IPS-18c (cell line): ENCODE data around the gene HERC6.
A peak's percentile ranks its signal among the peaks of the same experiment; 100 is the strongest.

ENCODE experiments used
- H3K4me3 ChIP-seq: 2 replicates; pipeline ENCODE4 v1.7.0; 2013; ENCODE audit warnings: low read depth, mild to moderate bottlenecking, low read length, moderate library complexity; ENCODE audit not compliant: insufficient read depth
- H3K9me3 ChIP-seq: one replicate; pipeline ENCODE4 v1.6.1; 2013; ENCODE audit warnings: mild to moderate bottlenecking, low read length, moderate library complexity; ENCODE audit not compliant: control insufficient read depth, insufficient read depth

HERC6 gene

GRCh38 chr4:88458104-88458740, 79.6 kb downstream of the HERC6 start:
- Histone ChIP-seq H3K9me3 (no peaks in the 10 kb centered on the region), H3K4me3 (peak overlapping the region; percentile 70)

- no peak overlapping the region for H3K4me3 ChIP-seq
Observed at GRCh38 chr4:88465653-88466192, 87.1 kb downstream of the HERC6 start.

GRCh38 chr4:88467392-88467791, 88.7 kb downstream of the HERC6 start:
- Histone ChIP-seq H3K9me3 (no peaks in the 10 kb centered on the region), H3K4me3 (no peak overlapping the region)

More at GRCh38 chr4:88465653-88466192, 87.1 kb downstream of the HERC6 start:
- no peaks in the 10 kb centered on the region for H3K9me3 ChIP-seq

- H3K9me3 ChIP-seq, result no peaks in the 10 kb centered on the region
- no peak overlapping the region for H3K4me3 ChIP-seq
Observed at GRCh38 chr4:88477229-88477860, 98.7 kb downstream of the HERC6 start.

GRCh38 chr4:88478247-88478646, 99.6 kb downstream of the HERC6 start:
- H3K4me3 ChIP-seq, result no peak overlapping the region

GRCh38 chr4:88481537-88481936, 102.9 kb downstream of the HERC6 start:
- H3K4me3 ChIP-seq, result no peak overlapping the region
- H3K9me3 ChIP-seq, result no peaks in the 10 kb centered on the region

More at GRCh38 chr4:88478247-88478646, 99.6 kb downstream of the HERC6 start:
- no peaks in the 10 kb centered on the region for H3K9me3 ChIP-seq

- H3K4me3 ChIP-seq, result no peak overlapping the region
- no peaks in the 10 kb centered on the region for H3K9me3 ChIP-seq
Observed at GRCh38 chr4:88489100-88489761, 110.6 kb downstream of the HERC6 start.
